Subcutaneous abdominal adipose tissue (tissue), 5 donors: ENCODE measurements around the gene ZNF639.
"Not testable (repeated sequence)": the region's sequence is repeated elsewhere in the genome, so short reads cannot be mapped to it uniquely, and the experiment has no call there.

Experiments used
- H3K27ac ChIP-seq: one replicate; pipeline ENCODE4 v1.7.0; 2013; ENCODE audit warnings: low read depth, mild to moderate bottlenecking, inconsistent platforms, low read length, moderate library complexity
- H3K27me3 ChIP-seq, 5 donors: one replicate each; pipeline ENCODE4 v1.7.0; 2013; ENCODE audit warnings: low read length in 5 of 5, inconsistent platforms in 1 of 5; ENCODE audit not compliant: control insufficient read depth in 5 of 5, insufficient read depth in 4 of 5
- H3K36me3 ChIP-seq, 5 donors: one replicate each; pipeline ENCODE4 v1.7.0; 2013; ENCODE audit warnings: low read length in 5 of 5; ENCODE audit not compliant: control insufficient read depth in 5 of 5, insufficient read depth in 5 of 5
- H3K4me1 ChIP-seq, 5 donors: one replicate each; pipeline ENCODE4 v1.7.0; 2013; ENCODE audit warnings: low read length in 5 of 5, mild to moderate bottlenecking in 3 of 5, moderate library complexity in 1 of 5; ENCODE audit not compliant: control insufficient read depth in 5 of 5, insufficient read depth in 5 of 5
- H3K4me3 ChIP-seq, 5 donors: one replicate each; pipeline ENCODE4 v1.7.0; 2013; ENCODE audit warnings: low read length in 5 of 5, low read depth in 1 of 5
- H3K9ac ChIP-seq, 5 donors: one replicate each; pipeline ENCODE4 v1.7.0; 2013; ENCODE audit warnings: low read length in 5 of 5, mild to moderate bottlenecking in 4 of 5, moderate library complexity in 3 of 5
- H3K9me3 ChIP-seq, 5 donors: one replicate each; pipeline ENCODE4 v1.7.0; 2013; ENCODE audit warnings: low read length in 5 of 5; ENCODE audit not compliant: control insufficient read depth in 5 of 5
- donor health status: healthy.
- donor health status: healthy.
- donor health status: healthy.
- donor health status: healthy.
- donor health status: healthy.

Gene ZNF639

GRCh38 chr3:179288845-179289244, 34.0 kb upstream of the ZNF639 start:
- no peaks in the 10 kb centered on the region for H3K9me3 ChIP-seq
- H3K27ac ChIP-seq = no peak overlapping the region

DNA sequence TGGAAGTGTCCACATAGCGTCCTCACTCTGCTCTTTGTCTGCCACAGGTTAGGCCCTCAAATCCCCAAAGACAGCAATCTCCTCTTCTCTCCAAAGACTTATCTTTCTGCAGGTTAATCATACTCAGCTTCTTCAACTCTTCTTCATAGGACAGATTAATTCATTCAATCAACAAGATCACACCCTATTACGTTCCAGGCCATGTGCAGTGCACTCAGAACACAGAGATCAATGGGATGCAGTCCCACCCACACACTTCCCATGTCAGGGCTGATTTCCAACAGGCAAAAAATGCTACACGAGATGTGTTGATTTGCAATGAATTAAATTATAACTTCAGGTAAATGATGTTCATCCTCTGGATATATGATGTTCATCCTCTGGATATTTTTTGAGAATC, 33.5 kb upstream of the ZNF639 start:
- no peak overlapping the region for H3K27ac ChIP-seq
- no peaks in the 10 kb centered on the region for H3K36me3 ChIP-seq
- H3K9me3 ChIP-seq = no peaks in the 10 kb centered on the region
- H3K4me3 ChIP-seq = no peak overlapping the region
- H3K4me1 ChIP-seq = no peaks in the 10 kb centered on the region
- no peak overlapping the region for H3K9ac ChIP-seq
- H3K27me3 ChIP-seq = no peaks in the 10 kb centered on the region

More at GRCh38 chr3:179288845-179289244, 34.0 kb upstream of the ZNF639 start:
- Histone ChIP-seq H3K4me3 (no peak overlapping the region), H3K9ac (no peak overlapping the region), H3K36me3 (no peaks in the 10 kb centered on the region), H3K4me1 (no peaks in the 10 kb centered on the region), H3K27me3 (no peaks in the 10 kb centered on the region)

- Histone ChIP-seq H3K9me3 (no peaks in the 10 kb centered on the region), H3K36me3 (no peaks in the 10 kb centered on the region), H3K27me3 (no peaks in the 10 kb centered on the region), H3K27ac (no peak overlapping the region), H3K4me3 (no peak overlapping the region), H3K9ac (no peak overlapping the region), H3K4me1 (no peaks in the 10 kb centered on the region)
Observed at GRCh38 chr3:179292450-179292849, 30.4 kb upstream of the ZNF639 start.

- Histone ChIP-seq H3K27me3 (no peaks in the 10 kb centered on the region), H3K4me3 (no peak overlapping the region), H3K9ac (no peak overlapping the region), H3K27ac (no peak overlapping the region), H3K4me1 (no peaks in the 10 kb centered on the region), H3K9me3 (peaks cover 0 to 7% (median 0%) of the 10 kb centered on the region in 5 donors), H3K36me3 (no peaks in the 10 kb centered on the region)
Observed at GRCh38 chr3:179297971-179298725, 24.7 kb upstream of the ZNF639 start.

DNA sequence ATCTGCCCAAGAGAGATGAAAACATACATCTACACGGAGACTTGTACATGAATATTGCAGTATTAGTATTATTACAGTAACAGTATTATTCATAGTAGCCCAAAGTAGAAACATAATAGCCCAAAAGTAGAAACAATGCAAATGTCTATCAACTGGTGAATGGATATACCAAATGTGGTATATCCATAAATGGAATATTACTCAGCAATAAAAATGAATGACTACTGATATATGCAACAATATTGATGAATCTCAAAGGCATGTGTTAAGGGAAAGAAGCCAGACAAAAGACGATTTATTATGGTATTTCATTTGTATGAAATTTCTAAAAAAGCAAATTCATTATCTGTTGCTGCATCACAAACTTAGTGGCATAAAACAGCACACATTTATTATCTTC, 23.5 kb upstream of the ZNF639 start:
- Histone ChIP-seq H3K27ac (no peak overlapping the region), H3K4me1 (no peaks in the 10 kb centered on the region), H3K9me3 (peaks cover 0 to 7% (median 0%) of the 10 kb centered on the region in 5 donors), H3K4me3 (no peak overlapping the region), H3K36me3 (no peaks in the 10 kb centered on the region), H3K27me3 (no peaks in the 10 kb centered on the region), H3K9ac (no peak overlapping the region)

- Histone ChIP-seq H3K9me3 (peaks cover 0 to 7% (median 0%) of the 10 kb centered on the region in 5 donors), H3K4me3 (no peak overlapping the region), H3K27me3 (no peaks in the 10 kb centered on the region), H3K27ac (no peak overlapping the region), H3K4me1 (no peaks in the 10 kb centered on the region), H3K36me3 (no peaks in the 10 kb centered on the region), H3K9ac (no peak overlapping the region)
Observed at GRCh38 chr3:179299999-179300613, 22.7 kb upstream of the ZNF639 start.

DNA sequence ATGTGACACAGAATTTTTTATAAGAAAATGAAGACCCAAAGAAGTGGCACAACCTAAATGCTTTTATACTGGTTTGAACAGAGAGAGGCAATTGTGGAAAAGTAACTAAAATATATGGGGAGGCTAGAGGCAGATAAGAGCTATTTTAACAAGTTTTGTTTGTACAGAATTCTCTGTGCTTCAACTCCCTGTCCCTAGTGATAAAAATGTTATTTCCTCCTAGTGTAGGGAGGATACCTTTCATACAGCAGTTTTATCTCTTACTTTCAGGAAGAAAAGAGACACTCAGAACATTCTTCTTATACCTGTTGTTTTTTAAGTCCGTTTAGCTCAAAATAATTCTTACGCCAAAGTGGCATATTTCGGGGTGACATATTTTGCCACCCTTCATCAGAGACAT, 21.2 kb upstream of the ZNF639 start:
- Histone ChIP-seq H3K4me1 (no peaks in the 10 kb centered on the region), H3K9ac (no peak overlapping the region), H3K27ac (no peak overlapping the region), H3K9me3 (peaks cover 0 to 7% (median 0%) of the 10 kb centered on the region in 5 donors), H3K4me3 (no peak overlapping the region), H3K36me3 (no peaks in the 10 kb centered on the region), H3K27me3 (no peaks in the 10 kb centered on the region)

DNA sequence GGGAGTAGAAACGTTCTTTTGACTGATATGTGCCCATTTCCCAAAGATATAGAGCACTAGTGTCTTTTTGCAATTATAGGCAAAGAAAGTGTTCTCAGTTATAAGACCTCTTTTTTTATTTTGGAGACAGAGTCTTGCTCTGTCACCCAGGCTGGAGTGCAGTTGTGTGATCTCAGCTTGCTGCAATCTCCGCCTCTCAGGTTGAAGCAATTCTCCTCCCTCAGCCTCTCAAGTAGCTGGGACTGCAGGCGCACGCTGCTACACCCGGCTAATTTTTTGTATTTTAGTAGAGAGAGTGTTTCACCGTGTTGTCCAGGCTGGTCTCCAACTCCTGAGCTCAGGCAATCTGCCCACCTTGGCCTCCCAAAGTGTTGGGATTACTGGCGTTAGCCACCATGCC, 20.7 kb upstream of the ZNF639 start:
- Histone ChIP-seq H3K4me3 (no peak overlapping the region), H3K9ac (no peak overlapping the region), H3K36me3 (no peaks in the 10 kb centered on the region), H3K27ac (no peak overlapping the region), H3K9me3 (peaks cover 0 to 7% (median 0%) of the 10 kb centered on the region in 5 donors), H3K27me3 (no peaks in the 10 kb centered on the region), H3K4me1 (no peaks in the 10 kb centered on the region)

GRCh38 chr3:179304605-179305004, 18.2 kb upstream of the ZNF639 start:
- Histone ChIP-seq H3K27ac (no peak overlapping the region), H3K4me3 (no peak overlapping the region), H3K9me3 (peaks cover 0 to 3% (median 0%) of the 10 kb centered on the region in 5 donors), H3K36me3 (no peaks in the 10 kb centered on the region), H3K27me3 (no peaks in the 10 kb centered on the region), H3K4me1 (no peaks in the 10 kb centered on the region), H3K9ac (no peak overlapping the region)

- H3K4me1 ChIP-seq, H3K9me3 ChIP-seq, H3K9ac ChIP-seq, H3K4me3 ChIP-seq, H3K27me3 ChIP-seq, H3K27ac ChIP-seq, H3K36me3 ChIP-seq: not testable (repeated sequence)
Observed at GRCh38 chr3:179307362-179307761, 15.5 kb upstream of the ZNF639 start.
